ENCODE measurements around the gene TRAF2.

TRAF2 gene

GRCh38 chr9:136851941-136852663 is 34.2 kb upstream of the TRAF2 start, which contains the start of gene MAMDC4:
Gene MAMDC4 (plus strand): TSS chr9:136852346. CDS start chr9:136852417, 71 bp downstream.
- no peak for TF ChIP-seq JUND (IDR thresholded peaks at IDR 0.05; ENCODE audit: low read depth)

GRCh38 chr9:136852664-136853595 is 33.4 kb upstream of the TRAF2 start:
- no peak for TF ChIP-seq JUND (IDR thresholded peaks at IDR 0.05; ENCODE audit: low read depth)
- in situ Hi-C loops (cut with HindIII; ENCODE audit: low pct_unique_long_range_greater_than_20kb, low sequenced_read_pairs): no loop called here

More at GRCh38 chr9:136851941-136852663, 34.2 kb upstream of the TRAF2 start, which contains the start of gene MAMDC4:
- in situ Hi-C loops (cut with HindIII; ENCODE audit: low pct_unique_long_range_greater_than_20kb, low sequenced_read_pairs): no loop called here
- peak in 1 of 2 experiments; percentile 51 for DNase-seq (ENCODE audit: low read depth in 1 of 2, low spot score in 1 of 2)

GRCh38 chr9:136853596-136854112 is 32.7 kb upstream of the TRAF2 start:
- TF ChIP-seq JUND (IDR thresholded peaks at IDR 0.05; ENCODE audit: low read depth): no peak
- in situ Hi-C loops (cut with HindIII; ENCODE audit: low pct_unique_long_range_greater_than_20kb, low sequenced_read_pairs): no loop called here
- DNase-seq (ENCODE audit: low read depth in 1 of 2, low spot score in 1 of 2): no peak

More at GRCh38 chr9:136852664-136853595, 33.4 kb upstream of the TRAF2 start:
- no peak for DNase-seq (ENCODE audit: low read depth in 1 of 2, low spot score in 1 of 2)

- no peak for DNase-seq (ENCODE audit: low read depth in 1 of 2, low spot score in 1 of 2)
- in situ Hi-C loops (cut with HindIII; ENCODE audit: low pct_unique_long_range_greater_than_20kb, low sequenced_read_pairs): no loop called here
- TF ChIP-seq JUND (IDR thresholded peaks at IDR 0.05; ENCODE audit: low read depth): no peak
These were observed 32.0 kb upstream of the TRAF2 start for GRCh38 chr9:136854113-136854841.

GRCh38 chr9:136854842-136855460 is 31.4 kb upstream of the TRAF2 start:
- no peak for DNase-seq (ENCODE audit: low read depth in 1 of 2, low spot score in 1 of 2)
- in situ Hi-C loops (cut with HindIII; ENCODE audit: low pct_unique_long_range_greater_than_20kb, low sequenced_read_pairs): no loop called here
- TF ChIP-seq JUND (IDR thresholded peaks at IDR 0.05; ENCODE audit: low read depth): no peak

- TF ChIP-seq JUND (IDR thresholded peaks at IDR 0.05; ENCODE audit: low read depth): no peak
- in situ Hi-C loops (cut with HindIII; ENCODE audit: low pct_unique_long_range_greater_than_20kb, low sequenced_read_pairs): no loop called here
- no peak for DNase-seq (ENCODE audit: low read depth in 1 of 2, low spot score in 1 of 2)
These were observed 30.7 kb upstream of the TRAF2 start for GRCh38 chr9:136855461-136856078.

- no peak for TF ChIP-seq JUND (IDR thresholded peaks at IDR 0.05; ENCODE audit: low read depth)
- no peak for DNase-seq (ENCODE audit: low read depth in 1 of 2, low spot score in 1 of 2)
- in situ Hi-C loops (cut with HindIII; ENCODE audit: low pct_unique_long_range_greater_than_20kb, low sequenced_read_pairs): no loop called here
These were observed 30.2 kb upstream of the TRAF2 start for GRCh38 chr9:136856079-136856476.

GRCh38 chr9:136856541-136857141 is 29.7 kb upstream of the TRAF2 start:
- DNase-seq (ENCODE audit: low read depth in 1 of 2, low spot score in 1 of 2): no peak
- TF ChIP-seq JUND (IDR thresholded peaks at IDR 0.05; ENCODE audit: low read depth): no peak
- in situ Hi-C loops (cut with HindIII; ENCODE audit: low pct_unique_long_range_greater_than_20kb, low sequenced_read_pairs): no loop called here

- no peak for TF ChIP-seq JUND (IDR thresholded peaks at IDR 0.05; ENCODE audit: low read depth)
- no peak for DNase-seq (ENCODE audit: low read depth in 1 of 2, low spot score in 1 of 2)
- in situ Hi-C loops (cut with HindIII; ENCODE audit: low pct_unique_long_range_greater_than_20kb, low sequenced_read_pairs): no loop called here
These were observed 29.1 kb upstream of the TRAF2 start for GRCh38 chr9:136857166-136857565.

GRCh38 chr9:136857581-136858412 is 28.5 kb upstream of the TRAF2 start:
- in situ Hi-C loops (cut with HindIII; ENCODE audit: low pct_unique_long_range_greater_than_20kb, low sequenced_read_pairs): no loop called here
- TF ChIP-seq JUND (IDR thresholded peaks at IDR 0.05; ENCODE audit: low read depth): no peak
- no peak for DNase-seq (ENCODE audit: low read depth in 1 of 2, low spot score in 1 of 2)

All from T47D (cell line).